ENCODE data around the gene DMBT1.

DMBT1 gene

GRCh38 chr10:122663516-122664130 is 103.1 kb downstream of the DMBT1 start:
- ChIA-PET CTCF (interaction anchor here (3.5 kb wide), 1 partner anchor 14 kb away, joined by 14 read pairs; no protein-coding TSS in a partner anchor), POLR2A (no interaction called here)
- TF ChIP-seq, protein P1, sequence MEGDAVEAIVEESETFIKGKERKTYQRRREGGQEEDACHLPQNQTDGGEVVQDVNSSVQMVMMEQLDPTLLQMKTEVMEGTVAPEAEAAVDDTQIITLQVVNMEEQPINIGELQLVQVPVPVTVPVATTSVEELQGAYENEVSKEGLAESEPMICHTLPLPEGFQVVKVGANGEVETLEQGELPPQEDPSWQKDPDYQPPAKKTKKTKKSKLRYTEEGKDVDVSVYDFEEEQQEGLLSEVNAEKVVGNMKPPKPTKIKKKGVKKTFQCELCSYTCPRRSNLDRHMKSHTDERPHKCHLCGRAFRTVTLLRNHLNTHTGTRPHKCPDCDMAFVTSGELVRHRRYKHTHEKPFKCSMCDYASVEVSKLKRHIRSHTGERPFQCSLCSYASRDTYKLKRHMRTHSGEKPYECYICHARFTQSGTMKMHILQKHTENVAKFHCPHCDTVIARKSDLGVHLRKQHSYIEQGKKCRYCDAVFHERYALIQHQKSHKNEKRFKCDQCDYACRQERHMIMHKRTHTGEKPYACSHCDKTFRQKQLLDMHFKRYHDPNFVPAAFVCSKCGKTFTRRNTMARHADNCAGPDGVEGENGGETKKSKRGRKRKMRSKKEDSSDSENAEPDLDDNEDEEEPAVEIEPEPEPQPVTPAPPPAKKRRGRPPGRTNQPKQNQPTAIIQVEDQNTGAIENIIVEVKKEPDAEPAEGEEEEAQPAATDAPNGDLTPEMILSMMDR (IDR thresholded peaks at IDR 0.05; ENCODE audit: control extremely low read depth, extremely low read depth, low read depth, missing control alignments) = no peak
- DNase-seq (ENCODE audit: extremely low spot score) = no peak

GRCh38 chr10:122664501-122664900 is 103.9 kb downstream of the DMBT1 start:
- ChIA-PET POLR2A (no interaction called here), CTCF (interaction anchor here (0.9 to 3.5 kb wide), 2 partner anchors 11 to 15 kb away, joined by 3 to 14 read pairs; no protein-coding TSS in a partner anchor)
- DNase-seq (ENCODE audit: extremely low spot score) = no peak
- TF ChIP-seq, protein P1 (IDR thresholded peaks at IDR 0.05; ENCODE audit: control extremely low read depth, extremely low read depth, low read depth, missing control alignments) = no peak

- ChIA-PET POLR2A (no interaction called here), CTCF (interaction anchor here (3.5 kb wide), 1 partner anchor 16 kb away, joined by 14 read pairs; no protein-coding TSS in a partner anchor)
- no peak for DNase-seq (ENCODE audit: extremely low spot score)
- TF ChIP-seq, protein P1 (IDR thresholded peaks at IDR 0.05; ENCODE audit: control extremely low read depth, extremely low read depth, low read depth, missing control alignments) = no peak
Observed at GRCh38 chr10:122665329-122665860, 104.8 kb downstream of the DMBT1 start.

GRCh38 chr10:122665946-122666345 is 105.4 kb downstream of the DMBT1 start:
- TF ChIP-seq, protein P1 (IDR thresholded peaks at IDR 0.05; ENCODE audit: control extremely low read depth, extremely low read depth, low read depth, missing control alignments) = no peak
- DNase-seq (ENCODE audit: extremely low spot score) = no peak
- ChIA-PET POLR2A (no interaction called here), CTCF (no interaction called here)

- ChIA-PET POLR2A (no interaction called here), CTCF (interaction anchor here (2.2 kb wide), 1 partner anchor 20 kb away, joined by 9 read pairs; no protein-coding TSS in a partner anchor)
- TF ChIP-seq, protein P1 (IDR thresholded peaks at IDR 0.05; ENCODE audit: control extremely low read depth, extremely low read depth, low read depth, missing control alignments) = no peak
- DNase-seq (ENCODE audit: extremely low spot score) = no peak
Observed at GRCh38 chr10:122669045-122669444, 108.5 kb downstream of the DMBT1 start.

GRCh38 chr10:122669842-122670241 is 109.3 kb downstream of the DMBT1 start:
- POLR2A ChIA-PET = no interaction called here
- CTCF ChIA-PET = no interaction called here
- TF ChIP-seq, protein P1 (IDR thresholded peaks at IDR 0.05; ENCODE audit: control extremely low read depth, extremely low read depth, low read depth, missing control alignments) = no peak

More at GRCh38 chr10:122669842-122670241, 109.3 kb downstream of the DMBT1 start:
- DNase-seq (ENCODE audit: extremely low spot score) = no peak

All from GM10248 (cell line).